GM12872 (cell line): ENCODE measurements around the gene PCDHGA6.
A peak's percentile ranks its signal among the peaks of the same experiment; 100 is the strongest.

Experiments
- CTCF ChIP-seq: IDR thresholded peaks from 3 replicates; pipeline ENCODE4 v1.5.1; 2011; ENCODE audit warnings: low read depth, mild to moderate bottlenecking, low read length, moderate library complexity; ENCODE audit not compliant: insufficient read depth

The PCDHGA6 gene

GRCh38 chr5:141373673-141374317, at the start of gene PCDHGA6:
Gene PCDHGA6 (plus strand): TSS chr5:141373891. CDS start chr5:141374084, 193 bp downstream.
- peak; percentile 45; the same call in 1 of the 3 replicates for TF ChIP-seq CTCF

- peak; percentile 61; the same call in 2 of the 3 replicates for TF ChIP-seq CTCF
These were observed 47.4 kb upstream of the PCDHGA6 start for GRCh38 chr5:141326088-141326854.

- no peak for TF ChIP-seq CTCF
These were observed 45.5 kb upstream of the PCDHGA6 start for GRCh38 chr5:141328231-141328630.

- peak; percentile 68 for TF ChIP-seq CTCF
These were observed 43.2 kb upstream of the PCDHGA6 start, which contains the start of gene PCDHGA1 for GRCh38 chr5:141330299-141331080. Gene PCDHGA1 (plus strand): TSS chr5:141330514.

GRCh38 chr5:141338538-141339306, 35.0 kb upstream of the PCDHGA6 start, which contains the start of gene PCDHGA2:
Gene PCDHGA2 (plus strand): TSS chr5:141338760.
- peak; percentile 54; the same call in 2 of the 3 replicates for TF ChIP-seq CTCF

GRCh38 chr5:141342773-141343172, 30.9 kb upstream of the PCDHGA6 start:
- no peak for TF ChIP-seq CTCF
